HFF-Myc (cell line): Measurements from ENCODE around the gene KIAA1671.

ENCODE experiments used
- DNase-seq: peaks from one replicate; pipeline ENCODE4 v3.0.0-alpha.2; 2011; ENCODE audit warnings: low read depth; ENCODE audit errors: extremely low read depth
- H3K4me3 ChIP-seq: replicated peaks from 2 replicates; pipeline ENCODE4 v1.5.1; 2011; ENCODE audit warnings: low read depth, mild to moderate bottlenecking, control low read depth, low read length
- TF ChIP-seq, protein P1 (sequence below): IDR thresholded peaks from 2 replicates; pipeline ENCODE4 v1.5.1; 2012; ENCODE audit warnings: mild to moderate bottlenecking, low read depth, low read length, control low read depth; ENCODE audit errors: missing control alignments

Gene KIAA1671

DNA sequence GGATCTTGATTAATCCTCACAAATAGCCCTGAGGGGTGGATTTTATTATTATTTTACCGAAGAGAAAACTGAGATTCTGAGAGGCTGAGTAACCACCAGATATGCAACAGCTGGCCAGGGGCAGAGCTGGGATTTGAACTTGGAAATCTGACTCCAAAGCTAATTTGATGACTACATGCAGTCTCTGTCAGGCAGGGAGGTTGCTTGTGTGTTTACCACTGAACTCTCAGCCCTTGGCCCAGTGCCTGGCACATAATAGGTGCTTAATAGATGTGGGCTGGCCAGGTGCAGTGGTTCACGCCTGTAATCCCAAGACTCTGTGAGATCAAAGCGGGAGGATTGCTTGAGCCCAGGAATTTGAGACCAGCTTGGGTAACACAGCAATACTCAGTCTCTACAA lies 125.4 kb downstream of the KIAA1671 start:
- TF ChIP-seq, protein P1, sequence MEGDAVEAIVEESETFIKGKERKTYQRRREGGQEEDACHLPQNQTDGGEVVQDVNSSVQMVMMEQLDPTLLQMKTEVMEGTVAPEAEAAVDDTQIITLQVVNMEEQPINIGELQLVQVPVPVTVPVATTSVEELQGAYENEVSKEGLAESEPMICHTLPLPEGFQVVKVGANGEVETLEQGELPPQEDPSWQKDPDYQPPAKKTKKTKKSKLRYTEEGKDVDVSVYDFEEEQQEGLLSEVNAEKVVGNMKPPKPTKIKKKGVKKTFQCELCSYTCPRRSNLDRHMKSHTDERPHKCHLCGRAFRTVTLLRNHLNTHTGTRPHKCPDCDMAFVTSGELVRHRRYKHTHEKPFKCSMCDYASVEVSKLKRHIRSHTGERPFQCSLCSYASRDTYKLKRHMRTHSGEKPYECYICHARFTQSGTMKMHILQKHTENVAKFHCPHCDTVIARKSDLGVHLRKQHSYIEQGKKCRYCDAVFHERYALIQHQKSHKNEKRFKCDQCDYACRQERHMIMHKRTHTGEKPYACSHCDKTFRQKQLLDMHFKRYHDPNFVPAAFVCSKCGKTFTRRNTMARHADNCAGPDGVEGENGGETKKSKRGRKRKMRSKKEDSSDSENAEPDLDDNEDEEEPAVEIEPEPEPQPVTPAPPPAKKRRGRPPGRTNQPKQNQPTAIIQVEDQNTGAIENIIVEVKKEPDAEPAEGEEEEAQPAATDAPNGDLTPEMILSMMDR, result no peak
- H3K4me3 ChIP-seq, result no peak overlapping the region
- DNase-seq, result no peak

- H3K4me3 ChIP-seq, result no peak overlapping the region
- TF ChIP-seq, protein P1, result no peak
- DNase-seq, result no peak
These were observed 126.1 kb downstream of the KIAA1671 start for GRCh38 chr22:25078591-25078990.

- TF ChIP-seq, protein P1, result no peak
- H3K4me3 ChIP-seq, result no peak overlapping the region
- DNase-seq, result no peak
These were observed 128.3 kb downstream of the KIAA1671 start for GRCh38 chr22:25080855-25081254.

DNA sequence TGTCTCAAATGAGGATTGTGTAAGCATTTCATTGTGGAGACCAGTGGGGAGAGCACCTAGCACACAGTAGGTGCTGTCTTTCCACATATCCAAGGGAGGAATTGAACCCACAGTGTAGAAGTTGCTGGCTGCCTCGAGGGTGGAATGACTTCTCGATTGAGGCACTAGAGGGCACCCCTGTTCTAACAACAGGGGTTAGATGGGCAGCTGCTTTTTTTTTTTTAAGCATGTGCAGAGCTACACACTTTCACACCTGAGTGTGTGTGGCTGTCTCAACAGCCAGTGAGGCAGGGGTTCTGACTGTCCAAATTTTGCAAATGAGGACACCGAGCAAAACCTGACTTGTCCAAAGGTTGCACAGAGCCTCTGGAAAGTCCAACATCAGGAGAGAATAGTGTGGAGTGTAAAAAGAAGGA lies 128.9 kb downstream of the KIAA1671 start:
- TF ChIP-seq, protein P1, result peak; percentile 34
- H3K4me3 ChIP-seq, result no peak overlapping the region
- no peak for DNase-seq

- no peak for DNase-seq
- H3K4me3 ChIP-seq, result no peak overlapping the region
- TF ChIP-seq, protein P1, result no peak
These were observed 129.6 kb downstream of the KIAA1671 start for GRCh38 chr22:25082096-25082495.

DNA sequence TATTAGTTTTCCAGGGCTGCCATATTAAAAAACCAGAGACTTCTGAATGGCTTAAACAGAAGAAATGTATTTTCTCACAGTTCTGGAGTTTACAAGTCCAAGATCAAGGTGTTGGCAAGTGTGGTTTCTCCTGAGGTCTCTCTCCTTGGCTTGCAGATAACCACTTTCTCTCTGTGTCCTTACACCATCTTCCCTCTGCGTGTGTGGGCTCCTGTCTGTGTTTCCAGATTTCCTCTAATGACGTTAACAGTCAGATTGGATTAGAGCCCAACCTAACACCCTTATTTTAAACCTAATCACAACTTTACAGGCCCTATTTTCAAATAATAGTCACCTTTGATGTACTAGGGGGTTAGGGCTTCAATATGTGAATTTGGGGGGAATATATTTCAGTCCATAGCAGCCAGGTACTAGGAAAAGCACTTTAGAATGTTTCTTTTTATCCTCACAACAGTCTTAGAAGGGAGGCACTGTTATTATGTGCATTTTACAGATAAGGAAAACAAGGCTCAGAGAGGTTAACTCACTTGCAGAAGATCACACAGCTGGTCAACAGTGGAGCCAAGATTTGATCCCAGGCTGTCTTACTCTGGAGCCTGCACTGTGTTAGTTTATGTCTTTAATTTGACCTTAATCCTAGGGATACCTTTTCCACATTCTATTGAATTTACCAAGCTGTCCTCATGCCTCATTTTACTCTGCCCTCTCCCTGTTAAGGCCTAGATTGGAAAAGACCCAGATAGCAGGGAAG lies 130.7 kb downstream of the KIAA1671 start:
- no peak overlapping the region for H3K4me3 ChIP-seq
- DNase-seq, result no peak
- TF ChIP-seq, protein P1, result no peak

- no peak overlapping the region for H3K4me3 ChIP-seq
- TF ChIP-seq, protein P1, result no peak
- no peak for DNase-seq
These were observed 131.3 kb downstream of the KIAA1671 start for GRCh38 chr22:25083807-25084200.
